Activated CD4-positive, CD25-positive, alpha-beta regulatory T cell treated with anti-CD3 and anti-CD28 coated beads, Interleukin-2, amount 50 U/mL, for 72 hours (primary cell): Measurements from ENCODE around the gene MUC21.
"Not testable (repeated sequence)": the region's sequence is repeated elsewhere in the genome, so short reads cannot be mapped to it uniquely, and the experiment has no call there.

Source experiments
- DNase-seq: peaks from one replicate; pipeline ENCODE4 v3.0.0; 2021

The MUC21 gene

DNA sequence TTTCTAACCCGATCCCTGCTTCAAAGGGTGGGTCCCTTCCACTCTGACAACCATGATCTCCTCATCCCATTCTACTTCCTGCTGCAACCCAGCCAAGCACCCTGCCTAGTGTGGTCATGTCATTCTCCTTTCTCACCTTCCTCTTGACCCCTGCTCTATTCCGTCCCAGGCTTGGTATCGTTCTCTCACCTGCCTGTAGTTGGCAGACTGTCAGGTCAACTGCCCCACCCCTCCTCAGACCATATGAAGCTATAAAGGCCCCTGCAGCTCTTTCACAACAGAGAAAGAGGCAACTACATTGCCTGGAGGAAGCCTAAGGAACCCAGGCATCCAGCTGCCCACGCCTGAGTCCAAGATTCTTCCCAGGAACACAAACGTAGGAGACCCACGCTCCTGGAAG, at the start of gene MUC21:
MUC21 (plus strand) TSS at position 280 of the 400 bp plus-strand sequence. CDS start 241 bp downstream, outside the sequence.
- DNase-seq, result no peak

DNA sequence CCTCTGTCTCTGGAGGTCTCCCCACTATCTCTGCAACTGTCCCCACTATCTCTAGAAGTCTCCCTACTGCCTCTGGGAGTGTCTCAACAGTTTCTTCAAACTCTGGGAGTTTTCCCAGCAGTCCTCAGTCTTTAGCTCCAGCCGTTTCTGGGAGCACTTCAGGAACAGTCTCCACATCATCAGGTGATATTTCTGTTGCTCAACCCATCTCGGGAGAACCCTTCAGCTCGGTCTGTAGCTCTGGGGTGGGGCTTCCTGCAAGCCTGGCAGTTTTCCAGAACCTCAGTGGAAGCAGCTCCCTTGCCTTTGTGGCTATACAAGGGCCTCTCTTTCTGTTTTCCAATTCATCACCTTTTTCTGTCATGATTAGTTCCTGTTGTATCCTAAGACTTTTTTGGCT, 48.5 kb upstream of the MUC21 start:
- no peak for DNase-seq

DNA sequence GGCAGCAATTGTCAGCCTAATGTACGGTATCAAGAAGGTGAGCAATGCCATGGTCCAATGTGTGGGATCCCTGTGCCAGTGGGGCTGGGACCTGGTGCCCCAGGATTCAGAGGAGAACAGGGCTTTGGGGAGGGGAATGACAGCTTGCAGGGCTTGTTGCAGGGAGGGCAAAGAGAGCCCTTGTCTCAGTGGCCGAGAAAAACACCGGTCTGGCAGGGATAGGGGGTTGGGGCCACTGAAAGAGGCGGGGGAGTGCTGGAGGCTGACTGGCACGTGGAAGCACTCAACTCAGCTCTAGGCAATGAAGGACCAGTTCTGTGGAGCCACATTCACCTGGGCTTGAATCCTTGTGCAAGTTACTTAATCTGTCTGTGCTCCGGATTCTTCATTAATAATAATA, 46.3 kb upstream of the MUC21 start:
- DNase-seq, result no peak

DNA sequence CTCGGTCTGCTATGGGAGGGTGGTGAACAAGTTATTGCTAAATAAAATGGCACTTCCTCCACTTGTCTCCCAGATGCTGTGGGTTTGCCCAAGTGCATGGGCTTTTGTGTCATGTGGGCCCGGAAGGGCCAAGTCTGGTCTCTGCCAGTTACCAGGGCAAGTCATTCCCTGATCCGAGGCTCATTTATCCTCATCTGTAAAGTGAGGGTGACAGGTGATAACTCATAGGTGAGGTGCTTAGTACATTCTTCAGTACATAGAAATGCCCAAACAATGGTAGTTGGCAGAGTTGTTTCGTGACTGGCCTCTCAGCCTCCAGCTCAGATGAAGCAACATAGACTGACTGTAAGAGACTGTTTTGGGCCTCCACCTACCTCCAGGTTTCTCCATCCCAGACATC, 44.8 kb upstream of the MUC21 start:
- DNase-seq, result no peak

DNA sequence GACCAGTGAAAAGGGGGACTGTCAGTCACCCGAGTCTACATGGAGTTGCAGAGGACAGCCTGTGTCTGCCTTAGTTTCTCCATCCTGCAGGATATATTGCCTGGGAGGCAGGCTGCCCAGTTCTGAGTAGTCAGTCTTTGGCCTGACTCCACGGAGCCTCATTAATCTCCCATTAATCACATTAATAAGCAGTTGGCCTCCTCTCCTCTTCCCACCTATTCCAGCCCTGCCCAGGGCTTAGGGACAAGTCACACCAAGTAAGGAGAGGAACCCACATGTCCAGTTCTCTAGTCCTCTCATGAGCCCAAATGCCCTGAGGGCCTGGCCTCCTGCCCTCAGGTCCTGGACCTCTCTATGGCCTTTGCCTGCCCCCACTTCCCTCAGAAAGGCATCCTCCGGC, 44.0 kb upstream of the MUC21 start:
- DNase-seq, result no peak

DNA sequence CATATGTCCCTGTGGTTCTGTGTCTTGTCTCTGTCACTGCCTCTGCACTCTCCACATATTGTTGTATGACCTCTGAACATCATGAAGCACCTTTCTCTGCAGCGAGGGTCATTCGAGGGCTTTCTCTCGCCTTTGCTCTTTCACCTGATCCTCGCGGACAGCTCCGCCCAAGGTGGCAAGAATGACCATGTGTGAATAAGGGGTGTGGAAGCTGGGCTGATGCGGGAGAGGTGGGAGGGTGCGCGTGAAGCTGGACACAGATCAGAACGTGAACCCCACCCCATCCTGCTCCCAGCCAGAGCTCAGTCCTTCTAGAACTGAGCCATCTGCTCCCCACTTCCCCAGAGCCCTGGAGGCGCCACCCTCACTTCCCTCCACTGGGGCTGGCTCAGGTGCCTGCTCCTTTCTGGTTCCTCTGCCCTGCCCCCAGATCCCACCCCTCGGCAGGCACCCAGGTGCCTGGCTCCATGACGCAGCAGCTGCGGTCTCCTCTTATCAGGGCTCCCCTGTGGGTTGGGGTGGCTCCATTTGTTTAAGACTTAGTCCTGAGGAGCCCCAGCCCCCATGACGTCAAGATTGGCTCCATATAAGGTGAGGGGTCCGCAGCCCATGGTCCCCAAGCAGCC, 43.0 kb upstream of the MUC21 start, which contains the start of gene MUCL3:
MUCL3 (plus strand) TSS at position 613 of the 626 bp plus-strand sequence. CDS start 27 bp downstream, outside the sequence.
- DNase-seq, result no peak

DNA sequence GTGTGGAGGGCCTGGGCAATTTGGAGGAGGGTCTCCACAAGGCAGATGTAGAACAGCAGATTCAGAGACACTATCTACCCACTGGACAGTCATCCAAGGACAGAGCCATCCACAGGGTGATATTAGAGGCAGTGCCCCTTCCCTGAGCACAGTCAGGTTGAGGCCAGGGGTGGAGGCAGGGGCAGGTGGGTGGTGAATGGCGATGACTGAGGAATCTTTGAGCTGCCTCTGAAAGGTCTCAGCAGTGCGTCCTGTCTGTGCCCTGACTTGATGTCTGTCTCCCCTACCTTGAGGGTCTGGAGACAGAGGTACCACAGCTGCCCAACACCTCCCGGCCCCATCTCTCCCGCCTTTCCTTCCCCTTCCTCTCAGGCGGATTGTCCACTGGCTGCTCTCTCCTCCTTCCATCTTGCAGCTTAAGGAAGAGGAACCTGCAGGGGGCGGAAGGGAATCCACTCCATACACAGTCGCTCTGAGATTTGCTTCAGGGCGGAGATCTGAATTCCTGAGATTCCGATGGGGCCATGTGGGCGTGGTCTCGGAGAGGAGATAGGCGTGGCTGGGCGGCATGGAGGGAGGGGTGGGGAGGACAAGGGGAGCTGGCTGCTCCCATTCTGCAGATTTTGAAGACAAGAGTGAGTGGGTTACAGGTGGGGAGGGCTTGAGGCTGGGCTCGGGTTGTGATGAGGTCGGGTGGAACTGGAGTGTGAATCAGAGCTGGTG, 41.0 kb upstream of the MUC21 start:
- no peak for DNase-seq

DNA sequence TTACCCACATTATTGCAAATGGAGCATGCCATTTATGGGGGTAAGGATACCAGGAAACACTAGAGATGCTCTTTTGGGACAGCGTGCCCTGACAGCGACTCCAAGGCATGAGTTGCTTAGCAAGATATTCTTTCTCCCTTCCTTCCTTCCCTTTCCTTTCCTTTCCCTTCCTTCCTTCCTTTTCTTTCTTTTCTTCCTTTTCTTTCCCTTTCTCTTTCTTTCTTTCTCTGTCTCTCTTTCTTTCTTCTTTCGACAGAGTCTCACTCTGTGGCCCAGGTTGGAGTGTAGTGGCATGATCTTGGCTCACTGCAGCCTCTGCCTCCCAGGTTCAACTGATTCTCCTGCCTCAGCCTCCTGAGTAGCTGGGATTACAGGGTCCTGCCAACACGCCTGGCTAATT, 39.5 kb upstream of the MUC21 start:
- no peak for DNase-seq

DNA sequence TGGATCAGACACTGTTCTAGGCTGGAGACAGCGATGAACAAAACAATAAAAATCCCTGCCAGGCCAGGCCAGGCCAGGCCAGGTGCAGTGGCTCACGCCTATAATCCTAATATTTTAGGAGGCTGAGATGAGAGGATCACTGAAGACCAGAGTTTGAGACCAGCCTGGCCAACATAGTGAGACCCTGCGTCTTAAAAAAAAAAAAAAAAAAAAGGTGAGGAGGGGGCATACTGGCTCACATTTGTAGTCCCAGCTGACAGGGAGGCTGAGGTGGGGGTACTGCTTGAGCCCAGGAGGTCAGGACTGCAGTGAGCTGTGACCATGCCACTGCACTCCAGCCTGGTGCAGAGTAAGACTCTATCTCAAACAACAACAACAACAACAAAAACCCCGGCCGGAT, 38.2 kb upstream of the MUC21 start:
- no peak for DNase-seq

DNA sequence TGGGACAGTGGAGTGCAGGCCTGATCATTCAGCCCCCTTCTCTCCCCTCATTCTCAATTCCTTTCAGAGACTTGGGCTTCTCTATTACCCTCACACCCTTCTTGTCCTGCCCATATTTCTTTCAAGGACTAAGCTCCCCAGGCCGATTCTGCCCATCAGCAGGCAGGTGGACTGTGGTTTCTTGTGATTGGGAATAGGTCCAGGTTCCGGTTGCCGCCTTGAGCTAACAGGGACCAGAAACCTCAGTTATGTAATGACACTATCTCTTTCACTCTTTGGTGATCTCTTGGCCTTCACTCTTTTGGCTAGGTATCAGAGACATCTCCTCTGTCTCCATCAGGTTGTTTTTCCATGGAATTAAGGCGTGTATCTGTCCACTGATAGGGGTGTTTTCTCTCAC, 36.3 kb upstream of the MUC21 start:
- no peak for DNase-seq

DNA sequence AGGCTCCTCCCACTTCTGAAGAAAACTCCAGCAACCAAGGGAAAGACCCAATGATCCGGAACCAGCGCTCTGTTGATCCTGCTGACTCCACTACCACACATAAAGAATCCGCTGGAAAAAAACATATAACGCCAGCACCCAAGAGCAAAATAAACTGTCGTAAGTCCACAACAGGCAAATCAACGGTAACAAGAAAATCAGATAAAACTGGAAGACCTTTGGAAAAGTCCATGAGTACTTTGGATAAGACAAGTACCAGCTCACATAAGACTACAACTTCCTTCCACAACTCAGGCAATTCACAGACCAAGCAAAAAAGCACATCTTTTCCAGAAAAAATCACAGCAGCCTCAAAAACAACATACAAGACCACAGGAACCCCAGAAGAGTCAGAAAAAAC, 34.7 kb upstream of the MUC21 start:
- no peak for DNase-seq

DNA sequence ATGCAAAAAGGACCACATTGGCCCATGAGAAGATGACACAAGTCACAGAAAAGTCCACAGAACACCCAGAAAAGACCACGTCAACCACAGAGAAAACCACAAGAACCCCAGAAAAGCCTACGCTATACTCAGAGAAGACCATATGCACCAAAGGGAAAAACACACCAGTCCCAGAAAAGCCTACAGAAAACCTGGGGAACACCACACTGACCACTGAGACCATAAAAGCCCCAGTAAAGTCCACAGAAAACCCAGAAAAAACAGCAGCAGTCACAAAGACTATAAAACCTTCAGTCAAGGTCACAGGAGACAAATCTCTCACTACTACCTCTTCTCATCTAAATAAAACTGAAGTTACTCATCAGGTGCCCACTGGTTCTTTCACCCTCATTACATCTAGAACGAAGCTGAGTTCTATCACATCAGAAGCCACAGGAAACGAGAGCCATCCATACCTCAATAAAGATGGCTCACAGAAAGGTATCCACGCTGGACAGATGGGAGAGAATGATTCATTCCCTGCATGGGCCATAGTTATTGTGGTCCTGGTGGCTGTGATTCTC, 31.5 kb upstream of the MUC21 start:
- no peak for DNase-seq

DNA sequence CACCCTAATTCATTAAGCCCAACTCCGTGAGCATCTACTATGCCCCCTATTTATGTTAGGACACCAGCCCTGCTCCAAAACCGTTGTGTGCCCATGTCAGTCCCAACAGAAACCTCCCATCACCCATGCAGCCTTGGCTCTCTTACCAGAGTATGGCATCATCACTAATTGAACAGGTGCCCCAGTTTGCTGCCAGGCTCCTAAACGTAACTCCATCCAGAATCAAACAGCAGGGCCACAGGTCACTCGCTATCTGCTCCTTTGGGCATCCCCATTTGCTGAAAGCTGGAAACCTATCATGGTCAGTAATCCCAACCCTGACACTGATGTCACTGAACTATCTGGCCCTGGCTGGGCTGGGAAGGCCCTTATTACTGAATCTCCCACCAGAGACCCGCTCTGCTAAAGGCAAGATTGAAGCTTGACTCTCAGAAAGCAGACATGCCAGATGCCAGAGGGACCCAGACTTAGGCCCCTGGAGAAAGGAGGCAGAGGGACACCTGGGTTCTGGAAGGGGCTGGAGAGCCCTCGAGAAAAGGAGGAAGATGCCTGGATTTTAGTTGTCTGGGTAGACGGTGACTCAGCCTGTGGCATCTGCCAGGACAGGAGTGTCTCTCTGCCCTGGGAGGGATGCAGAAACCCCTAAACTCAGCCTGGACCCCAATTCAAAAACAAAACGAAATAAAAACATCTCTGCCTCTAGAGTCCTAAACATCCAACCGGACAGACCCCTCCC, 28.7 kb upstream of the MUC21 start:
- no peak for DNase-seq

DNA sequence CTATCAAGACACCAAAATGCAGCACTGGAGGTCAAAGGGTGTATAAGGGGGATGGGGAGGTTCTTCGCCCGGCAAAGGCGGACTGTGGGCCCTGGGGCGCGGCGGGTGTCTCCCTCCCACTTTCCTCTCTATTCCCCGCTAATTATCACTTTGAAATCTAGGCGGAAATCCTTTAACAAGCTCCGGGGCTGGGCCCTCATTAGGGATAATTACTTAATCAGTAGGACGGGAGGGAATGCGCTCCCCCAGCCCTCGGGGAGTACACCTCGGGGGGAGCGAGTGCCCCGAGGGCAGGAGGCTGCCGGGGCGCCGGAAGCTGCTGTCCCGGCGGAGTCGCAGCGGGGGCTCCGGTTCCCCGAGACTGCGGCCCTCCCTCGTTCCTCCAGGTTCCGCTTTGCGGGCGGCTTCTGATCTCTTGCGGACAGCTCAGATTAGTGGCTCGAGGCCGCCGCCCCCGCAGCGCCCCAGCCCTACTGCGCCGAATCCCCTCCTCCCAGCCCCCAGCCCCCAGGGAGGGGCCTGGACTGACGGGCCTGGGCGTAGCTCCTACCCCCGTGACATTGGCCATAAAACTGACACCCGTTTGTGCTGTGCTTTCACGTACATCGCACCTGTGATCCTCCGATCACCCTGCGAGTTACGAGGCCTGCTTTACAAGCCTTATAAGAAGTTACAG, 28.0 kb upstream of the MUC21 start:
- peak; percentile 67 for DNase-seq

DNA sequence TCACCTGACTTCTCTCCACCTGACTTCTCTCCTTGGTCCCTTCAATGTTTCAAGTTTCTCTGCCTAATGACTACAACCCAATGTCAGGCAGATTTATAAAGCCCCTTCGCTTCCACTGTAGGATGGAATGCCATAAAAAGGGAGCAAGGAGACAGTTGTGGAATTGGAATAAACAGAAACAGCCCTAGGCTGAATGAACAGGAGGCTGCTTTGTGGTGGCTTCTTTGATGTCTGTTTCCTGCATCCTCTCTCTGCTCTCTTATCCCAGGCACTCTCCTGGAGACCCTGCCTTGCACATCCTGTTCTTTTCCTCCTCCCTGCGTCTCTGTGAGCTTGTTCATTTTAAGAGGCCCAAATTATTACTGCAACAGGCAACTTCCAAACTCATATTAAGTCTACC, 25.8 kb upstream of the MUC21 start:
- DNase-seq, result no peak

DNA sequence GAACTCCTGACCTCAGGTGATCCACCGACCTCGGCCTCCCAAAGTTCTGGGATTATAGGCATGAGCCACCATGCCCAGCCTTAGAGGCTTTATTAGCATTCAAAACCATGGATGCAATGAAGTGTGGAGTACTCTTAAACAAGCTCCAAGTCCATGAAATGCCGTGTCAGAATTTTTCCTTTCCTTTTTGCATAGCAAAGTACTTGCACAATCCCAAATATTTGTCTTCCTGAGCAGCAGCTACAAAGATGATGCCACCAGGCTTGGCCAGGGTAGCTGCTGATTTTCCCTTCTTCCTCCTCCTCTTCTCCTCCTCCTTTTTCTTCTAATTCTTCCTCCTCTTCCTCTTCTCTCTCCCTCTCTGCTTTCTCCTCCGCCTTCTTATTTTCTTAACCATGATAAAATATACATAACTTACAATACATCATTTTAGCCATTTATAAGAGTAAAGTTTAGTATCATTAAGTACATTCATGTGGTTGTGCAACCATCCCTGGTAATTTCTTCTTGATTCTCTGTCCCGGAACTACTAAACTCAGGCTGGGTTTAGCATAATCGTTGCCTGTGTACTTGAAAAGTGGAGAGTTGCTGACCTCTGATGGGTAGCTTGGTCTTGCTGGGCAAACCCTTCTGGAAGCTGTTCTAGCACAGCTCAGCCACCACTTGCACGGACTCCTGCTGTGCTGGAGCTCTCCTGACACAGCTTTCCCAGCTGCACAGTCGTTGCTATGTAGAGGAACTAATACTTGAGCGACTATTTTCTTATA, 22.4 kb upstream of the MUC21 start:
- no peak for DNase-seq

DNA sequence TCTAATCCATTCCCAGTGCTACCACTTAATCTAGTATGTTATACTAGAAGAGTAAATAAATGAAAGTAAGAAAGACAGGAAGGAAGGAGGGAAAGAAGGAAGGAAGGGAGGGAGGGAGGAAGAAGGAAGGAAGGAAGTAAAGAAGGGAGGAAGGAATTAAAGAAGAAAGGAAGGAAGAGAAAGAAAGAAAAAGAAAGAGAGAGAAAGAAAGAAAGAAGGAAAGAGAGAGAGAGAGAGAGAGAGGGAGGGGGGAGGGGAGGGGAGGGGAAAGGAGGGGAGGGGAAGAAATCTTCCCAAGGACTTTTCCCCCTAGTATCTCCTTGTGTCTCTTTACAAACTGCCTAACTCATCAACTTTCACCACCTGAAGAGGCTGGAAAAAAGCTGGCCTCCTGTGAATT, 20.8 kb upstream of the MUC21 start:
- no peak for DNase-seq

DNA sequence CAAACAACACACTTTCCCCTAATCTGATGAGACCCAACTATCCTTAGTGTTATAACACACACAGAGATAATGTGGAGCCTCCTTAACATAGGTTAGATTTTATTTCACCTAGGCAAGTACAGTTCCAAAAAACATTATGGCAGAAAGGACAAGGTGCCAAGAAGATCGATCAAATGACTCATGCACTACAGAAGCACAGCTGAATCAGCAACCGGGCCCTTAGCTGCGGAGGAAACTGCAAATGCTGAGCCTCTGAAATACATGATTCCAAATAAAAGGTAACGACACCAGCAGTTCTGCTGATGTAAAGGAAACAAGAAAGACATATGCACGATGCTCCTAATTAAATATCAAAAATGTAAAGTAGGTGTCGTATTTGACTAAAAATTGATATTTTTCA, 19.9 kb upstream of the MUC21 start:
- DNase-seq, result no peak

DNA sequence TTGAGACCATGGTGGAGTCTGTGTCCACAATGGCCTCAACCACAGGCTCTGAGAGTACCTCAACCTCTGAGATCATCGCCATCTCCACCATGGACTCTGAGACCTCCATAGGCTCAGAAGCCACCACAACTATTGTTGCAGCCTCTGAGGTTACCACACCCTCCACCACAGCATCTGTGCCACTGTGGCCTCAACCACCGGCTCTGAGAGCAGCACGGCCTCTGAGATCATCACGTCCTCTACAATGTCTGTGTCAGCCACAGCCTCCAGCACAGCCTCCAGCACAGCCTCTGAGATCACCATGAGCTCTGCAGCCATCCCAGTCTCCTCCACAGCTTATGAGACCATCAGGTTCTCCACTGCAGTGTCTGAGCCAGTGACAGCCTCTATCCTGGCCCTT, 19.4 kb upstream of the MUC21 start:
- DNase-seq, result no peak

DNA sequence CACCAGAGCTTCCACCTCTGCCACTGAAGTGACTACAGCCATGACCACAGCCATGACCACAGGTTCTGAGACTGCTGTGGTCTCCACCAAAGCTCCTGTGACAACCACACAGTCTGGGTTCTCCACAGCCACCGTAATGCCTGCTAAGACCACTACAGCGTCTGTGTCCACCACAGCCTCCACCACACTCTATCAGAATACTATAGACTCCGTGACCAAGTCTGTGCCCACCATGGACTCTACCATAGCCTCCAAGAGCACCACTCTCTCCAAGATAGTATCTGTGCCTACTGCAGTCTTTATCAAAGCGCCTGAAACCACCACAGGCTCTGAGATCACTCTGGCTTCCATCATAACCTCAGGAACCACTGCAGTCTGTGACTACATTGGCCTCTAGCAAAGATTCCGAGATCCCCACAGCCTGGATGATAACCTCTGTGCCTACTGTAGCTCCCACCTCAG, 18.3 kb upstream of the MUC21 start:
- DNase-seq, result no peak

DNA sequence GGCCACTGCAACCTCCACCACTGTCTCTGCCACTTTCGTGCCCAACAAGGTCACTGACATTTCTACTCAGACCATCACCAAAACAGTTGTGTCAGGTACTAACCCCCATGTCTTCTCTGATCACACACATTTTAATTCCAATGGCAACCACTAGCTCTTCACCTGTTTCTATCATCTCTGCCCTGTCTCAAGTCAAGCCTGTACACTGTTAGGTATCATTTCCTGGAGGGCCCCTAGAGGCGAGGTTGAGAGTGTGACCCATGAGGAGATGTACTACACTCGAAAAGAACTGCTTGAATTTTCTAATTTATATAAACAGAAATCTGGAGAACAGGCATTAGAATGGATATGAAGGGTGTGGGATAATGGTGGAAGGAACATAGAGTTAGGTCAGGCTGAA, 17.4 kb upstream of the MUC21 start:
- DNase-seq, result no peak

DNA sequence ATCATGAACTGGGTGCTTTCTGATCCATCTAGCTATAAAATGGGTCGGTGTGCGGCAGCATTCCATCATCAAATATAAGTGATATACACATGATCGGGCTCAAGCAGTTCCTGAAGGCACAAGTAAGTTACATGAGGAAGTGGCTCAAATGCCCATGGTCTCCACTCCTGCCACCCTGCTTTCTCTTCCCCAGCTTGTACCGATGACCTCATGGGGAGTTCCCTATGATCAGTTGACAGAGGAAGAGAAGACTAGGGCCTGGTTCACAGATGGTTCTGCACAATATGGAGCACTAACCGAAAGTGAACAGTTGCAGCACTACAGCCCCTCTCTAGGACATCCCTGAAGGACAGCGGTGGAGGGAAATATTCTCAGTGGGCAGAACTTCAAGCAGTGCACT, 14.3 kb upstream of the MUC21 start:
- DNase-seq, result not testable (repeated sequence)
